OCI-LY1 (cell line): Measurements from ENCODE around the gene MAPT.

Source experiments
- H2AFZ ChIP-seq: fragments of 200-600 bp; sonication (generic), shearing (Covaris generic); 2 replicates; pipeline ENCODE4 v1.6.0; 2014; ENCODE audit warnings: antibody characterized with exemption, mild to moderate bottlenecking, low read length
- H3F3A ChIP-seq: fragments of 200-600 bp; sonication (generic), shearing (Covaris generic); 2 replicates; pipeline ENCODE4 v1.6.0; 2014; ENCODE audit warnings: mild to moderate bottlenecking, antibody characterized with exemption, low read length, moderate library complexity; ENCODE audit not compliant: insufficient read depth
- H3K27ac ChIP-seq: fragments of 200-600 bp; sonication (generic); 2 replicates; pipeline ENCODE4 v1.5.1; 2014; ENCODE audit warnings: low read length, mixed run types, mild to moderate bottlenecking, low read depth; ENCODE audit not compliant: poor library complexity, severe bottlenecking
- H3K27me3 ChIP-seq: fragments of 200-600 bp; sonication (generic); 2 replicates; pipeline ENCODE4 v1.6.0; 2014; ENCODE audit warnings: antibody characterized with exemption, mild to moderate bottlenecking, low read length, moderate library complexity; ENCODE audit not compliant: insufficient read depth
- H3K36me3 ChIP-seq: fragments of 200-600 bp; sonication (generic); 2 replicates; pipeline ENCODE4 v1.6.1; 2014; ENCODE audit warnings: mild to moderate bottlenecking, antibody characterized with exemption, low read length, moderate library complexity, mixed read lengths; ENCODE audit not compliant: insufficient read depth
- H3K4me1 ChIP-seq: fragments of 200-600 bp; sonication (generic); 2 replicates; pipeline ENCODE4 v1.5.1; 2014; ENCODE audit warnings: mild to moderate bottlenecking, low read length, moderate library complexity; ENCODE audit not compliant: insufficient read depth, severe bottlenecking
- H3K4me2 ChIP-seq: fragments of 200-600 bp; sonication (generic), shearing (Covaris generic); 2 replicates; pipeline ENCODE4 v1.6.1; 2014; ENCODE audit warnings: low read length
- H3K4me3 ChIP-seq: fragments of 200-600 bp; sonication (generic); 2 replicates; pipeline ENCODE4 v1.5.1; 2014; ENCODE audit warnings: low read length, low read depth, mild to moderate bottlenecking, mixed read lengths; ENCODE audit not compliant: poor library complexity, severe bottlenecking
- H3K79me2 ChIP-seq: fragments of 200-600 bp; shearing (Covaris generic); 2 replicates; pipeline ENCODE4 v1.6.1; 2016; ENCODE audit warnings: mixed run types, low read length, mixed read lengths; ENCODE audit not compliant: insufficient read depth
- H3K9ac ChIP-seq: fragments of 200-600 bp; sonication (generic), shearing (Covaris generic); 2 replicates; pipeline ENCODE4 v1.6.1; 2014; ENCODE audit warnings: mild to moderate bottlenecking, low read length, mixed read lengths
- H3K9me2 ChIP-seq: fragments of 200-600 bp; sonication (generic), shearing (Covaris generic); 2 replicates; pipeline ENCODE4 v1.6.1; 2014; ENCODE audit warnings: low read depth, mild to moderate bottlenecking, low read length, mixed read lengths
- H3K9me3 ChIP-seq: fragments of 200-600 bp; shearing (Covaris generic); 2 replicates; pipeline ENCODE4 v1.6.1; 2014; ENCODE audit warnings: low read length, mixed read lengths
- H4K20me1 ChIP-seq: fragments of 200-600 bp; sonication (generic), shearing (Covaris generic); 2 replicates; pipeline ENCODE4 v1.6.0; 2016; ENCODE audit warnings: mild to moderate bottlenecking, low read length; ENCODE audit not compliant: insufficient read depth
- CTCF ChIP-seq: fragments of 200-600 bp; sonication (generic), shearing (Covaris generic); IDR thresholded peaks from 2 replicates; pipeline ENCODE4 v1.5.1; 2017; ENCODE audit warnings: mild to moderate bottlenecking, antibody characterized with exemption, low read length, moderate library complexity, mixed read lengths
- EZH2 ChIP-seq: fragments of 200-600 bp; sonication (generic), shearing (Covaris generic); IDR thresholded peaks from 2 replicates; pipeline ENCODE4 v1.8.0; 2017; ENCODE audit warnings: borderline replicate concordance, mixed run types, mild to moderate bottlenecking, antibody characterized with exemption, low read length, moderate library complexity, mixed read lengths

The MAPT gene

GRCh38 chr17:45977976-45978626, 83.7 kb downstream of the MAPT start:
- Histone ChIP-seq H3K4me2 (no peak overlapping the region), H3K9me3 (no peaks in the 10 kb centered on the region)

DNA sequence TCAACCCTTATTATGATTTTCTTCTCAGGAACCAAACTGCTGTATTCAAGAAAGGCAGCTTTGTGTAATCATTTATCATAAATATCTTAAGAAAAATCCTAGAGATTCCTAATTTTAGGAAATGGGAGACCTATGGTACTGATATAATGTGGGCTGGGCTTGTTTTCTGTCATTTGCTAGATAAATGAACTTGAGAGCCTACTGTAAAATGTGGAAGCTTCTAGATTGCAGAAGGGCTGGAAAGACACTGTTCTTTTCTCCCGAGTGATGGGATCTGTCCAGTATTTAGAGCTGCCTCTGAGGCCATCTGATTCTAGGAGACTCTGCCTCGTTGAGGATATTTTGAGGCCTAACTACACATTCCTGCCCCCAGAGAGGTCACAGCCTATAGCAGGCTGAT, 84.8 kb downstream of the MAPT start:
- Histone ChIP-seq H3K27me3 (no peaks in the 10 kb centered on the region), H3K27ac (no peak overlapping the region), H3K4me2 (no peak overlapping the region), H4K20me1 (no peaks in the 10 kb centered on the region), H3K4me1 (no peaks in the 10 kb centered on the region), H2AFZ (no peak overlapping the region), H3K9ac (no peak overlapping the region), H3F3A (no peaks in the 10 kb centered on the region), H3K9me3 (no peaks in the 10 kb centered on the region), H3K79me2 (no peaks in the 10 kb centered on the region), H3K4me3 (no peak overlapping the region), H3K9me2 (no peaks in the 10 kb centered on the region), H3K36me3 (no peaks in the 10 kb centered on the region)
- TF ChIP-seq EZH2 (no peak), CTCF (no peak)

More at GRCh38 chr17:45977976-45978626, 83.7 kb downstream of the MAPT start:
- Histone ChIP-seq H3K27me3 (no peaks in the 10 kb centered on the region), H3K9me2 (no peaks in the 10 kb centered on the region), H3K79me2 (no peaks in the 10 kb centered on the region), H3K36me3 (no peaks in the 10 kb centered on the region), H3F3A (no peaks in the 10 kb centered on the region), H3K27ac (no peak overlapping the region), H2AFZ (no peak overlapping the region), H4K20me1 (no peaks in the 10 kb centered on the region), H3K9ac (no peak overlapping the region), H3K4me3 (no peak overlapping the region), H3K4me1 (no peaks in the 10 kb centered on the region)
- no peak for TF ChIP-seq CTCF
- no peak for TF ChIP-seq EZH2

DNA sequence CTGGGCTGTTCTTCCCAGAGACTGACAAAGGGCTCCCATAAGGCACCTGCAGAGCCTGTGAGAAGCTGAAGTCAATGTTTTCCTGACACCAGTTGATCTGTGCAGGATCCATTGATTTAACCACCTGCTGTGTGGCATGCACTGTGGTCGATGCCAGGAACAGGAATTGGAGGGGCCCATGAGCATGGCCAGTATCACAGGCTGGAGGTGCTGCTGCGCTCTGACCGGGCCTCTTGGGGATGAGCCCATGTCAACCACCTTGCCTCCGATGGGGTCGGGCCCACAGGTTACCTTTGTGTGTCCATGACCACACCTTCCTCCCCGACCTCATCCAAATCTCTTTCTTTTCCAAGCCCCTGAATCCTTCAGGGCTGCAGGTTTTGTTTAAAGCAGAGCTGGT, 86.5 kb downstream of the MAPT start:
- no peak overlapping the region for H3K4me2 ChIP-seq
- no peaks in the 10 kb centered on the region for H3K9me3 ChIP-seq
- H3K27me3 ChIP-seq = no peaks in the 10 kb centered on the region
- no peaks in the 10 kb centered on the region for H3K4me1 ChIP-seq
- no peaks in the 10 kb centered on the region for H3F3A ChIP-seq
- no peak overlapping the region for H3K9ac ChIP-seq
- no peak overlapping the region for H2AFZ ChIP-seq
- H4K20me1 ChIP-seq = no peaks in the 10 kb centered on the region
- no peak overlapping the region for H3K4me3 ChIP-seq
- H3K79me2 ChIP-seq = no peaks in the 10 kb centered on the region
- TF ChIP-seq EZH2 (no peak), CTCF (no peak)
- no peaks in the 10 kb centered on the region for H3K9me2 ChIP-seq
- H3K36me3 ChIP-seq = no peaks in the 10 kb centered on the region
- H3K27ac ChIP-seq = no peak overlapping the region
